A204.1 (cell line): ENCODE measurements around the gene CACNA1D.

Experiments used
- FAIRE-seq: peaks from 2 replicates; lab custom pipeline; 2012; peaks lifted over from hg19 to GRCh38; lab: Jason Lieb, UNC

CACNA1D gene

DNA sequence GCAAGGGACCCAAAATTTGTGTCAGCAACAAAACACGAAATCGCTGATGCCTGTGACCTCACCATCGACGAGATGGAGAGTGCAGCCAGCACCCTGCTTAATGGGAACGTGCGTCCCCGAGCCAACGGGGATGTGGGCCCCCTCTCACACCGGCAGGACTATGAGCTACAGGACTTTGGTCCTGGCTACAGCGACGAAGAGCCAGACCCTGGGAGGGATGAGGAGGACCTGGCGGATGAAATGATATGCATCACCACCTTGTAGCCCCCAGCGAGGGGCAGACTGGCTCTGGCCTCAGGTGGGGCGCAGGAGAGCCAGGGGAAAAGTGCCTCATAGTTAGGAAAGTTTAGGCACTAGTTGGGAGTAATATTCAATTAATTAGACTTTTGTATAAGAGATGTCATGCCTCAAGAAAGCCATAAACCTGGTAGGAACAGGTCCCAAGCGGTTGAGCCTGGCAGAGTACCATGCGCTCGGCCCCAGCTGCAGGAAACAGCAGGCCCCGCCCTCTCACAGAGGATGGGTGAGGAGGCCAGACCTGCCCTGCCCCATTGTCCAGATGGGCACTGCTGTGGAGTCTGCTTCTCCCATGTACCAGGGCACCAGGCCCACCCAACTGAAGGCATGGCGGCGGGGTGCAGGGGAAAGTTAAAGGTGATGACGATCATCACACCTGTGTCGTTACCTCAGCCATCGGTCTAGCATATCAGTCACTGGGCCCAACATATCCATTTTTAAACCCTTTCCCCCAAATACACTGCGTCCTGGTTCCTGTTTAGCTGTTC, 316.9 kb downstream of the CACNA1D start:
- no peak for FAIRE-seq

DNA sequence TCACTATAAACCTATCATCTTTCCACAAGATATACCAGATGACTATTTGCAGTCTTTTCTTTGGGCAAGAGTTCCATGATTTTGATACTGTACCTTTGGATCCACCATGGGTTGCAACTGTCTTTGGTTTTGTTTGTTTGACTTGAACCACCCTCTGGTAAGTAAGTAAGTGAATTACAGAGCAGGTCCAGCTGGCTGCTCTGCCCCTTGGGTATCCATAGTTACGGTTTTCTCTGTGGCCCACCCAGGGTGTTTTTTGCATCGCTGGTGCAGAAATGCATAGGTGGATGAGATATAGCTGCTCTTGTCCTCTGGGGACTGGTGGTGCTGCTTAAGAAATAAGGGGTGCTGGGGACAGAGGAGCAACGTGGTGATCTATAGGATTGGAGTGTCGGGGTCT, 318.0 kb downstream of the CACNA1D start:
- no peak for FAIRE-seq

DNA sequence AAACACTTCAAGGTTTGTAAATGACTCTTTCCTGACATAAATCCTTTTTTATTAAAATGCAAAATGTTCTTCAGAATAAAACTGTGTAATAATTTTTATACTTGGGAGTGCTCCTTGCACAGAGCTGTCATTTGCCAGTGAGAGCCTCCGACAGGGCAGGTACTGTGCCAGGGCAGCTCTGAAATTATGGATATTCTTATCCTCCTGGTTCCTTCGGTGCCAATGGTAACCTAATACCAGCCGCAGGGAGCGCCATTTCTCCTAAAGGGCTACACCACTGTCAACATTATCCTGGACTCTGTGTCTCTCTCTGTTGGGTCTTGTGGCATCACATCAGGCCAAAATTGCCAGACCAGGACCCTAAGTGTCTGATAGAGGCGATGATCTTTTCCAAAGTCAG, 318.8 kb downstream of the CACNA1D start:
- FAIRE-seq, result no peak

DNA sequence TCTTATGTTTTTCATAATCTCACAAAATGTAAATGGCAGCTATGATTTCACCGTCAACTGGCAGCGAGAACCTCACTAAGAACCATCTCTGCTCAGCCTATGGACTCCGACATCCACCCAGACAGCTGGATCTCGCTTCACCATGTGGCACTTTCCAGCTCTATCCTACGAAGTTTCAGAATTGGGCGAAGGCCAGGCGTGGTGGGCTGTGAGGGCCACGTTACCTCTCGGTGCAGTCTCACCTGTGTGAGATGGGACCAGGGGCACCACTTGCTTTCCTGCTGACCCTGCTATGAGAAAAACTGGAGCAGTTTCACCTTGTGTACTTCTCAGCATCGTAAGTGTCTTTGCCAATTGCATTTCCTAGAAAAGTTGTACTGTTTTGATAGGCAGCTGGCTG, 319.5 kb downstream of the CACNA1D start:
- FAIRE-seq, result no peak

DNA sequence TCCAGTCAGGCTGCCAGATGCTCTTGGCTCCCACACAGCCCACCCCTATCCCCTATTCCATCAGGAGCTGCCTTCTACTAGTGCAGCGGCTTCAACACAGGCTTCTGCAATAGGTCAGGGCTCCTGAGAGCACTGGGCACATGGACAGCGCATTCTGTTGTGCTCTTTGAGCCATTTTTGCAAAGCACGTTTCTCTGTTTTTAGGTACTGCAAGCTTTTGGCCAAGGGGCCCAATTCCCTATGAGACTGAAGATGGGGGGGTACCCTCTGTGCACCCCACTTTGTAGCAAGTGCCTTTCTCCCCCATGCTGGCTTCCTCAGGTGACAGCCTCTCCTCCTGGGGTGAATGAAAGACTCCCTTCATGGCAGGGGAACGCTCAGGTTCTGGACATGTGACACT, 320.7 kb downstream of the CACNA1D start:
- FAIRE-seq, result no peak

DNA sequence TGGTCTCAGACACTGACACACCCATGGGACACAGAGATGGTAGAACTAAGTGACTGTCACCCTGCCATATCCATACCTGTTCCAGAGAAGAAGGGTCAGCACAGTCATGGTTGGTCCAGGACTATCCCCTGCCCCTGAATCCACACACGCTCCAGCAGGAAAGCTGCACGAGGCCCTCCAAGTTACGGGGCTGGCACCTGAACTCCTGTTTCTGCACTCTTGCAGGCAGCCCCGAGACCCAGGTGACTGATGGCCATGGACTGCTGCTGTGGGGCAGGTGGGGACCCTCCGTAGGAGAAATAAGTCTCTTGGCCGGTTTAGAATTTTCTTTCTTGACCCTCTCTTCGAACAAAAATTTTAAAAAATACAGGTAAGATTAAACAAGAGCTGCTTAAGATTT, 321.2 kb downstream of the CACNA1D start:
- FAIRE-seq, result no peak

DNA sequence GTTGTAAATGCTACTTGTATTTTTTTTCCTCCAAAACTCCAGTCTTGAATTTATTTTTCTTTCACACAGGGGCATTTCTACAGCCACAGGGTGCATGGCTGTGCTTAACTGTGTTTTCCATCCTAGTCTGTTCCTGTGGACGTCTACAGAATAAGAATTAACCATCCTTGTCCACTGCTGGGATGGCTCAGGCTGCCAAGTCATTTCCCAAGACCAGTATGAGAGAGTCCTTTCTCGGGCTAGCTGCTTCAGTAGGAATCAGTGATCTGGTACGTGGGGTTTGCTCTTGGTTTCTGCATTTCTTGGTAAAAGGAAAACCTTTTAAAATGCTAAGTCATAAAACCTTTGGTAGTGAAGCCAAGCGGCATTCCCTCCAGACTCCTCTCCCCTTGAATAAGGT, 322.0 kb downstream of the CACNA1D start:
- no peak for FAIRE-seq

DNA sequence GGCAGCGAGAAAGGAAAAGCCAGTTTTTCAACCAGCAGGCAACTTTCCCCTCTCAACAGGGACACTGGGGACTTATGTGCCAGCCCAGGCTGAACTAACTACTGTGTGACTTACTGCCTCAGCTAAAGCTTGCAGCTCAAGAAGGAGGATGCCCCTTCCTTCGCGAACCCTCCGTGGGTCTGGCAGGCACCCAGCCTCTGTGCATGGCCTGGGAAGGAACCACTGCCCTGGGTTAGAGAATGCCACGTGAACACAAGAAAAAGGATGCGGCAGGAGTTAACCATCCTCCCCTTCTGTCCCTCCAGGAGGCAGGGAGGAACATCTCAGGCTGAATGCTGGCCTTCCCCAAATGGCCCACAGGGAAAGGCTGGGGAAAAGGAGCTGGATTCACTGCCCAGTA, 322.8 kb downstream of the CACNA1D start:
- FAIRE-seq, result no peak

DNA sequence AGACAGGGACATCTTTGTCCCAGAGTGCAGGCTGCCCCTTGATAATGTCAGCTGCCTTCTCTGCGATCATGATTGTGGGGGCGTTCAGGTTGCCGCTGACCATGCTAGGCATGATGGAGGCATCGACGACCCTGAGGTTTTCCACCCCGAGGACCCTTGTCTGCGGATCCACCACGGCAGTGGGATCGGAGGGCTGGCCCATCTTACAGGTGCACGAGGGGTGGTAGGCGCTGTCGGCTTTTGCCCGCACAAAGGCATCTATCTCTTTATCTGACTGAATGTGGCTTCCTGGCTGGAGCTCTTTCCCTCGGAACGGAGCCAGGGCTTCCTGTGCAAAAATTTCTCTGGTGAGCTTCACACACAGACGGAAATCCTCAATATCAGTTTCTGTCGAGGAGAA, 323.4 kb downstream of the CACNA1D start:
- no peak for FAIRE-seq

DNA sequence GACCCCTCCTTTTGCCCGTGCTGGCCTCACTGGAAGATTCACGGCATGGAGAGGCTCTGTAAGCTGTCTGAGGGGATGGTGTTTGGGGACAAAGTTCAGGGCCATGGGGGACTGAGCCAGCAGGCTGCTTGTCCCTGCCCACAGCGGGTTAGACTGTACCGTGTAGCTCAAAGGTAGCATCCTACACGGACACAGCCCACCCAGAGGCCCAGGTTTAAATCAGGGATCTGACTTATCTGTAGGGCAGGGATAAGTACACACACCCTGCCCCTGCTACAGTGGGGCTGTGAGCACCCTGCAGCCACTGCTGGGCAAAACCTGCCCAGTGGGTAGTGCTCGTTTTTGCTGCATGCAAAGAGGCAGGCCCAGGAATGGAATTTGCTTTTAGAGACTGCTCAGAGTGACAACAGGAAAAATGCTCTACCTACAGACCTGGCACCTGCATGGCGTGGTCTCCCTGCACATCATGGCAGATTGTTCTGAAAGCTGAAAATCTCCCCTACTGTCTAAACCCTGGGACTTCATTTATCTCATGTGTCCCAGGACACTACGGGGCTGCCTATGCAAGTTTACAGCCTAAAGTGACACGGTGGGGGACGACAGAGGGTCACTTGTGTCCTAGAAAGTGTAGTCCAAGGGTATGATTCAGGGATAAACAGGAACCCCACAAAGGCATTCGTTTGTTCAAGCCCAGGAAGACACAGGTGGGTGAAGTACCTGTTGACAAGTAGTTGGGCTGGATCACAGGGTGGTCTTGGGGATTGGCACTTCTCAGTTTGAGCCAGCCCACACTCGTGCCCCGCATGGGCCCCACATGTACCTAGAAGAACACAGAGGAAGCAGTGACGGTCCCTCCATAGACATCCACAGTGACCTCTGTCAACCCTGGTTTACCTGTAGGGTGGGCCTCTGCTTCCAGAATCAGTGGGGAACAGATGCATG, 324.1 kb downstream of the CACNA1D start:
- no peak for FAIRE-seq

DNA sequence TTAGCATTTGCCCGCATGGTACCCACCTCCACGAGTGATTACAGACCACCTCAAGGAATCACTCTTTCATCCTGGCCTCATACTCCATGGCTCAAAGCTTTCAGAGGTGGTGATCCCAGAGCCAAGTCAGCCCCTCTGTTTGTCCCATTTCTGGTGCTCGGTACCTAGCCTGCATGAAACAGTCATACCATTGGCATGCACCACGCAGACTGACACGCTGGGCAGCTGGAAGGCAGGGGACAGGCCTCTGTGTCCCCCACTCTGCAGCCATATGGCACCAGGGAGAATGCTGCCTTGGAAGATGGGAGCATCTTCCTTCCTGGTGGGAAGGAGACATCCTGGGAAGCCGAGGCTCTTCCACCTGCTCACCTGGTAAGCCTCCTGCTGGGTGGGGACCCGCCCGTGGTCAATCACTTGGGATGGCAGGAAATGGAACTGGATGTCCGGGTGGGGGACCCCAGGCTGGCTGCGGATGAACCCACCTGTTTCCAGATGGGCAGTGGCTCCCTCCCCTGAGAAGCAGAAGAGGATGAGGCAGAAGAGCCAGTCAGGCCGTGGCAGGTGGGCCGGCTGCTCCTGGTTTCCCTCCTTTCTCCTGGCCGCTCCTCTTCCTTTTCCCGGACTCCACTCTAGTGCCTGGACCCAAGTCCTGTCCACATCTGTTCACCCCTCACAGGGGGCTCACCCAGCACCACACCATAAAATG, 324.9 kb downstream of the CACNA1D start:
- FAIRE-seq, result no peak

DNA sequence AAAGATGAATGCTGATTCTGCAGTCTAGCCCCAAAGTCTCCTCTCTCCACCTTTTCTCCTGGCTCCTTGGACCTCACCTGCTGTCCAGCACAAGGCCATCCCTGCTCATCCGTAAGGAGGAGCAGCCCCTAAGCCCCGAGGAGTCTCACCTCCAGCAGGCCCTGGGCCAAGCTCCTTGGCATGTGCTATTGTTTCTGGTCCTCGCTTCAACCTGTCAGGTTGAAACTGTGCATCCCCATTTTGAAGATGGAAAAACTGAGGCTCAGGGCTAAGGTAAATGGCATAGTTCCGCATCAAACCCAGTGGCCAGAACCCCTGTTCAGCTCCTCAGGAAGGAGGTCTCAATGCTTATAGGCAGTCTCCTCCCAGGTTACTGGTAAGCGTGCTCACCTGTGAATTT, 325.7 kb downstream of the CACNA1D start:
- FAIRE-seq, result no peak

DNA sequence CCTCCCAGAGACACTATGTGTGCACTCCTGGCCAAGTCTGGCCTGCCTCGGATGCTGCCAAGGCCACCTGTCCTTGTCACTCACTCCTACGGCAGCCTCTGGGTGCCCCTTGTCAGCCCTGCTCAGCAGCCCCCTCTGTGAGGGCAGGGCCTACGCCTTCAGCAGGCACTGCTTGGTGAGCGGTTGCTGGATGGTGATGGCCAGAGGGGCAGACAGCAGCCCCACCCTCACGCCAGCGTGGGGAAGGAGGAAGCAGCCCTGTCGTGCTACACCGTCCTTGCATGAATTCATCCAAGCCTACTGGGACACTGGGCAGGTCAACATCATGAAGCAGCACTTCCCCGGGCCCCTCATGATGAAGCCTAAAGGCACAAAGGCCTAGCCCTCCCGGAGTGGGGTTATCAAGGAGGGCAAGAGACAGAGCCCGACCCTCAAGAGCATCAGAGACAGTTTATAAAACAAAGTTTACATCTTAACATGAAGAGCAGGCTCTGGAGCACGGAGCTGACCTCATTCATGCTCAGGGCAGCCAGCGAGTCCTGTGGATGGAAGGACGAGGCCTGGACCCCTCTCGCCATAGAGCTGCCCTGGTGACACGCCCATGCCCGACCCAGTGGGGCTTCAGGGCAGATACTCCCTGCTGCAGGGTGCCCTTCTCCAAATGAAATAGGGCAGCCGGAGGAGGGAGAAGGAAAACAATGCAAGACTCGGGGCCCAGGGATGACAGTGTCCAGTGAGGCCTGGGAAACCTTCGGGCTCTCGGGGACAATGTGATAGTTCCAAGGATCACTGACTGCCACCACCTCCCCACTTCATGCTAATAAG, 326.6 kb downstream of the CACNA1D start:
- FAIRE-seq, result no peak

DNA sequence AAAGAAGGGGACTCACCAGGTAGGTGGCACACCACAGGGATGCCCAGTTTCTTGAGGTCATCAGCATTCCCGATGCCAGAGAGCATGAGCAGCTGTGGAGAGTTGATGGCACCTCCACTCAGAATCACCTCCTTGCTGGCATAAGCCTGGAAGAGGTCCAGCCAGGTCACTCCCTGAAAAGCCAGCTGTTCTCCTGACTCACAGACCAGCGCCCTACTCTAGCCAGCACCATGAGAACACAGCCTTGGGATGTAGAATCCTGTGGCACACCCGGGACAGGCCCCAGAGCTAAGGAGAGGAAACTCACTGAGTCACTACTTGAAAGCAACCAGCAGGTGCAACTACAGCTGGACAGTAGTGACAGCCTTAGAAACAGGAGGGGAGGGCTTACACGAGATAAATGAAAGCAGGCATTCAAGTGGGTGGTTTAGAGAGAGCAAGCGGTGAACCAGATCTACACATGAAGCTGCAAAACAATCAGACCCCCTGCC, 327.3 kb downstream of the CACNA1D start:
- no peak for FAIRE-seq

DNA sequence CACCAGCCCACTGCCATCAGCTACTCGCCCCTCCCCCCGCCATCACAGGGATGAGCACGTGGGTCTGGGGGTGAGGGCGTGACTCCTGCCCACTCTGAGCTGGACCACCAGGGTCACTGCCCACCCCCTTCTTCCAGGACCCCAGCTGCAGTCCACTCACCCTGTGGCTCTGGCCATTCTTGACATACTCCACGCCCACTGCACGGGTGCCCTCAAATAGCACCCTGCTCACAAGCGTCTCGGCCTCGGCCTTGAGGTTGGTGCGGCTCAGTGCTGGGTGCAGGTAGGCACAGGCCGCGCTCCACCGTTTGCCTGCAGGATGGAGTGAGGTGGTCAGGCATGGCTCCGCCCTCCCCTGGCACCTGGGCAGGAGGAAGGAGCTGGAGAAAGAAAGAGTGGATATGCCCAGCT, 327.9 kb downstream of the CACNA1D start:
- no peak for FAIRE-seq

DNA sequence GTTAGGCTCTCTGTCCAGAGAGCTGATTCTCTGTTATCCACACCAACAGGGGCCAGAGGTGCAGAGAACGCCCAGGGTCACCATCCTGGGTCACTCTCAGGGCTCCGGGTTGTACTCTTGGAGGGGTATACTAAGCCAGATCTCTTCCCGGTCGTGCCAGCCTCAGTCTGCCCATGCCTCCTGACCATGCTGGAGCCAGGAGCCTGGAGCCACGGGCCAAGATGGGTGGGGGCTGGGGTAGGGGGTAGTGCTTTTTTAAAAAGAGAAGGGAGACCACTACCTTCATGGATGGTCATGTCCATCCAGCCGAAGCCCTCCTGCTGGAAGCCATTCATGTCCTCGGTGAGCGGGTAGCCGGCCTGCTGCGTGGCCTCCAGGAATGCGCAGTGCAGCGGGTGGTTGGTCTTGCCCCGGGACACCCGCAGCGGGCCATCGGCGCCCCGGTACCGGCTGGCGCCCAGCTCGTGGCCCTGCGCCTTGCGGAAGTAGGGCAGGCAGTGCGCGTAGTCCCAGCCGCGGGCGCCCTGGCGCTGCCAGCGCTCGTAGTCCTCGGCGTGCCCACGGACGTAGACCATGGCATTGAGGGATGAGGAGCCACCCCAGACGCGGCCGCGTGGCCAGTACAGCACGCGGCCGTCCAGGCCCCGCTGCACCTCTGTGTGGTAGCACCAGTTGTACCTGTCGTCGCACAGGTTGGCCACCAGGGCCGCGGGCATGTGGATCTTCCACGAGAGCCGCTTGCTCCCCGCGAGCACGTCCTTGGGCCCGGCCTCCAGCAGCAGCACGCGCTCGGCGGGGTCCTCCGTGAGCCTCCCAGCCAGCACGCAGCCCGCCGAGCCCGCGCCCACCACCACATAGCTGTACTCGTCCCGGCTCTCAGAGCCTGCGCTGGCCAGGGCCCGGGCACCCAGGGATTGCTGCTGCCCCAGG, 328.9 kb downstream of the CACNA1D start:
- no peak for FAIRE-seq

DNA sequence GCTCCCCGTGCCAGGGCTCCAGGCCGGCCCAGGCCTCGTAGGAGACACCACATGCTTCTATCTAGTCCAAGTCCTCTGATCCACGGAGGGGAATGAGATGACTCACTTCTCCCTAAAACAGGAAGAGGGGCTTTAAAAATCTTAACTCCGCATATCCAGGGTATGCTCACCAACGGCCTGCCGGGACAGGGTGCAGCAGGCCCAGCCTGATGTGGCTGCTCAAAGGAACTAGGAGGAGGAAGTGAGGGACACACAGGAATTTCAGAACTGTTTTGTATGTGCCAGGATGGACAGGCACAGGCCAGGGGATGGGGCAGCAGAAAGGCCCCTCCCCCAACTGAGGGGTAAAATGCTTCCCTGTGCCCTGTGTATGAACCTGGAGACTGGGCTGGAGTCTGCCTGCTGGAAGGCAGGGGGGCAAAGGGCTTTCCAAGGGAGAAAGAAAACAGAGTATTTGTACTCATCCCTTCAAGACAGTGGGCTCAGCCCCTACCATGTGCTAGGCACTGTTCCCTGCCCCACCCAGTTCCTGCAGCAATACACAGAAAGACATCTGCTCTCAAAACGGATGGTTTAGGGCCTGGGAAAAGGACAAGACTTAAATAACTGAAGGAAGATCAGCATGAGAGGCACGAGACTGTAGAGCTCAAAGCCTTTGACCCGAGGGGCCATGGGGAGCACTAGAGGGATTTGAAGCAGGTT, 329.7 kb downstream of the CACNA1D start:
- no peak for FAIRE-seq

DNA sequence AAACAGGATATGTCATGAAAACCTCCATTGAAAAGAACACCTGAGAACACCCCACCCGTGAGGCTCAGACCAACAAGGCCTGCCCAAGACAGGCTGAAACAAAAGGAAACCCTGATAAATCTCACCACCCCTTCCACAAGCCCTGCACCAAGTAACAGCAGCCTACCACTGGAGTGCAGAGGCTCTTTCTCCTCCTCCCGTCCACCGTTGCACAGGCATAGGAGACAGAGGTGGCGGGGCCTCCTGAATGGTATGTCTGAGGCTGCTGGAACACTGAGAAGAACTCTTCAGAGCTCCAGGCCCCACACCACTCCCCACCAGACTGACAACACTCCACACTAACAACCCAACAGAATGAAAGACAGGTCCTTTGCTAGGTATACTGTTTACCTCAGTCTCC, 330.4 kb downstream of the CACNA1D start:
- no peak for FAIRE-seq

DNA sequence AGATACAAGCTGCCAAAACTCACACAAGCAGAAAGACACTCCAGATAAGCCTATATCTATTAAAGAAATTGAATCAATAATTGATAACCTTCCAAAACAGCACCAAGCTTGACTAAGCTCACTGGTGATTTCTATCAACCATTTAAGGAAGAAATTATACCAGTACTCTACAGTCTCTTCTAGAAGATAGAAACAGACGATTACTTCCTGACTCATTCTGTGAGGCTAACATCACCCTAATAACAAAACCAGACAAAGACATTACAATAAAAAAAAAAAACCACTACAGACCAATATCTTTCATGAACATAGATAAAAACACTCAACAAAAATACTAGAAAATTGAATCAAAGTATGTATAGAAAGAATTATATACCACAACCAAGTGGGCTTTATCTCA, 331.6 kb downstream of the CACNA1D start:
- FAIRE-seq, result no peak

DNA sequence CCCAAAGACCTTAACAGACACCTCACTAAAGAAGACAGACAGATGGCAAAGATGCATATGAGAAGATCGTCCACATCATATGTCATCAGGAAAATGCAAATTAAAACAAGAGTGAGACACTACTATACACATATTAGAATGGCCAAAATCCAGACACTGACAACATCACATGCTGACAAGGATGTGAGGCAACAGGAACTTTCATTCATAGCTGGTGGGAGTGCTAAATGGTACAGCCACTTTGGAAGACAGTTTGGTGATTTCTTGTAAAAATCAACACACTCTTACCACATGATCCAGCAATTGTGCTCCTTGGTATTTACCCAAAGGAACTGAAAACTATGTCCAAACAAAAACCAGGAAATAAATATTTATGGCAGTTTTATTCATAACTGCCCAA, 334.2 kb downstream of the CACNA1D start:
- no peak for FAIRE-seq
